Prostate gland (tissue), 2 donors: ENCODE results near the gene MMP10. TPM values are rescaled to one million over a fixed set of nuclear protein-coding genes. Genes with fewer than 3 reads are reported as not detected.
"Not testable (repeated sequence)": the region's sequence is repeated elsewhere in the genome, so short reads cannot be mapped to it uniquely, and the experiment has no call there.

Experiments
- DNase-seq: peaks from one replicate; pipeline ENCODE4 v3.0.0-alpha.2; 2019; ENCODE audit warnings: low spot score
- H3K27ac ChIP-seq, 2 donors: fragments of 200-600 bp; sonication (generic); 2 replicates each; pipeline ENCODE4 v1.5.1; 2017 to 2019
- H3K27me3 ChIP-seq: fragments of 200-600 bp; sonication (generic); replicated peaks from 2 replicates; pipeline ENCODE4 v1.5.1; 2019; ENCODE audit not compliant: insufficient read depth
- H3K36me3 ChIP-seq, 2 donors: fragments of 200-600 bp; sonication (generic); 1 replicate in 1 of 2; 2 replicates in 1 of 2; pipeline versions ENCODE4 v1.5.1 to v1.8.1; 2017 to 2019
- H3K4me1 ChIP-seq: fragments of 200-600 bp; sonication (generic); replicated peaks from 2 replicates; pipeline ENCODE4 v1.5.1; 2019
- H3K4me3 ChIP-seq, 2 donors: fragments of 200-600 bp; sonication (generic); 2 replicates each; pipeline ENCODE4 v1.5.1; 2017 to 2019
- H3K9me3 ChIP-seq: fragments of 200-600 bp; sonication (generic); 2 replicates; pipeline ENCODE4 v1.5.1; 2017
- CTCF ChIP-seq, 4 experiments: fragments of 200-600 bp in 2 of 4; fragments of 450-650 bp in 2 of 4; sonication (generic) in 2 of 4; IDR thresholded peaks; 1 replicate in 3 of 4; 2 replicates in 1 of 4; pipeline ENCODE4 v1.5.1; 2016 to 2019; ENCODE audit warnings: antibody characterized with exemption in 4 of 4, mild to moderate bottlenecking in 2 of 4, moderate library complexity in 2 of 4
- POLR2A ChIP-seq: fragments of 450-650 bp; IDR thresholded peaks from one replicate; pipeline ENCODE4 v1.6.1; 2016; ENCODE audit warnings: antibody characterized with exemption, mild to moderate bottlenecking
- POLR2AphosphoS5 ChIP-seq: sonication (generic); formaldehyde crosslinking; IDR thresholded peaks from one replicate; pipeline ENCODE4 v1.6.1; 2017; ENCODE audit warnings: antibody characterized with exemption
- WGBS: methylation state at CpG from one replicate; pipeline ENCODE4 v1.1.5; 2018; 5-methylcytosine and 5-hydroxymethylcytosine counted together
- intact Hi-C: fragments of 100-400 bp; cut with DNase I; formaldehyde crosslinking; loops from one replicate; pipeline ENCODE4 v1.14.2; 2022
- total RNA-seq, 2 donors: library from RNA; depleted of rRNA; stranded (reverse); fragments of >200 nt; gene quantifications; one replicate each; pipeline ENCODE4 v1.1.0, GENCODE V29; 2016

The MMP10 gene
- total RNA-seq, 2 donors from 2014 or later, result 0.18 to 3.6 TPM

- intact Hi-C loops, result no loop called here
- Histone ChIP-seq H3K27ac (no peak overlapping the region), H3K27me3 (no peaks in the 10 kb centered on the region), H3K9me3 (no peaks in the 10 kb centered on the region), H3K36me3 (no peaks in the 10 kb centered on the region), H3K4me1 (no peaks in the 10 kb centered on the region), H3K4me3 (no peak overlapping the region)
- peak; percentile 30 for DNase-seq
- TF ChIP-seq POLR2A, result no peak
- peak; percentile 12 to 70 (median 64) for TF ChIP-seq CTCF (IDR thresholded peaks at IDR 0.05)
- no peak for TF ChIP-seq POLR2AphosphoS5
- WGBS, result 54% methylated on average over 8 of the region's 8 CpGs
These were observed 47.1 kb downstream of the MMP10 start for GRCh38 chr11:102733232-102733875.

- 54% methylated on average over 8 of the region's 8 CpGs for WGBS
- H3K9me3 ChIP-seq, H3K4me1 ChIP-seq, H3K4me3 ChIP-seq, H3K27me3 ChIP-seq, intact Hi-C loops, DNase-seq, H3K36me3 ChIP-seq, H3K27ac ChIP-seq: not testable (repeated sequence)
These were observed 49.5 kb downstream of the MMP10 start for GRCh38 chr11:102730944-102731343.

GRCh38 chr11:102729849-102730815 lies 50.3 kb downstream of the MMP10 start:
- Histone ChIP-seq H3K27ac (no peak overlapping the region), H3K9me3 (no peaks in the 10 kb centered on the region), H3K4me3 (no peak overlapping the region), H3K27me3 (no peaks in the 10 kb centered on the region), H3K36me3 (no peaks in the 10 kb centered on the region), H3K4me1 (no peaks in the 10 kb centered on the region)
- DNase-seq, result no peak
- WGBS, result 50% methylated on average over 9 of the region's 9 CpGs
- intact Hi-C loops, result no loop called here
- TF ChIP-seq POLR2A (no peak), CTCF (IDR thresholded peaks at IDR 0.05) (no peak), POLR2AphosphoS5 (no peak)

GRCh38 chr11:102727890-102728289 lies 52.5 kb downstream of the MMP10 start:
- Histone ChIP-seq H3K36me3 (no peaks in the 10 kb centered on the region), H3K27me3 (no peaks in the 10 kb centered on the region), H3K27ac (no peak overlapping the region), H3K4me1 (no peaks in the 10 kb centered on the region), H3K4me3 (no peak overlapping the region), H3K9me3 (no peaks in the 10 kb centered on the region)
- TF ChIP-seq POLR2AphosphoS5 (no peak), POLR2A (no peak), CTCF (IDR thresholded peaks at IDR 0.05) (no peak)
- DNase-seq, result no peak
- 79% methylated on average over 2 of the region's 2 CpGs for whole genome bisulfite sequencing
- intact Hi-C loops, result no loop called here

GRCh38 chr11:102724904-102725500 lies 55.4 kb downstream of the MMP10 start, which contains the start of gene MMP8:
TSS of gene MMP8 (minus strand) at chr11:102724954. CDS start at chr11:102724855, 99 bp downstream.
- Histone ChIP-seq H3K4me1 (no peaks in the 10 kb centered on the region), H3K27ac (no peak within 1 kb of the TSS), H3K4me3 (no peak within 1 kb of the TSS), H3K9me3 (no peaks in the 10 kb centered on the region), H3K36me3 (no peaks in the 10 kb centered on the region), H3K27me3 (no peaks in the 10 kb centered on the region)
- TF ChIP-seq POLR2AphosphoS5 (no peak), CTCF (IDR thresholded peaks at IDR 0.05) (no peak), POLR2A (no peak)
- intact Hi-C loops, result no loop called here
- DNase-seq, result no peak
- WGBS, result 34% methylated on average over 2 of the region's 2 CpGs
